Measurements from ENCODE around the gene SNTB2.
"Not testable (repeated sequence)": the region's sequence is repeated elsewhere in the genome, so short reads cannot be mapped to it uniquely, and the experiment has no call there.

Gene SNTB2

DNA sequence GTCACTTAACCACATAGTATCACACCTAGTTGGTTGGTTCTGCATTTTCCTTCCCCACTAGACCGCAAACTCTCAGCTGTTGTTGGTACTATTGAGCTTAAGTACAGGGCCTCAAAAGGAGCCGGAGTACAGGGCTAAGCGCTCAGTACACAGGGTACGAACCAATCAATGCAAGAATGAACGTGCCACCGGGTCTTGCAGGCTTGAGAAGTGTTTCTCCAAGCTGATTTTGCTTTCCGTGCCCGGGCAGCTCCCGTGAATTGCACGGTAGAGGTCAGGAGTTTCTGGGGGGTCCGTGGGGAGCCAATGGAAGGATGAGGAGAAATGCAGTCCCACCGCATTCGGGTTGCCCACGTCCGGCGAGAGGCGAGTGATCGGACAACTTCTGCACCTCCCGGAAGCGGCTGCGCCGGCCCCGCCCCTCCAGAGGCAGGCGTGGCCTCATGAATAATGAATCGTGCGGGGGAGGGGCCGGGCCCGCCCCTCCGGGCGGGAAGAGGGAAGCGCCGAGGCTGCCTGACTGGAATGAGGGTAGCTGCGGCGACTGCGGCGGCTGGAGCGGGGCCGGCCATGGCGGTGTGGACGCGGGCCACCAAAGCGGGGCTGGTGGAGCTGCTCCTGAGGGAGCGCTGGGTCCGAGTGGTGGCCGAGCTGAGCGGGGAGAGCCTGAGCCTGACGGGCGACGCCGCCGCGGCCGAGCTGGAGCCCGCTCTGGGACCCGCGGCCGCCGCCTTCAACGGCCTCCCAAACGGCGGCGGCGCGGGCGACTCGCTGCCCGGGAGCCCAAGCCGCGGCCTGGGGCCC lies at the start of gene SNTB2:
SNTB2 (plus strand) TSS at position 523 of the 804 bp plus-strand sequence; CDS start at position 526, 3 bp downstream.
- peak; percentile 63 to 72 for DNase-seq (ENCODE audit: low read depth in 1 of 2, low spot score in 1 of 2)

DNA sequence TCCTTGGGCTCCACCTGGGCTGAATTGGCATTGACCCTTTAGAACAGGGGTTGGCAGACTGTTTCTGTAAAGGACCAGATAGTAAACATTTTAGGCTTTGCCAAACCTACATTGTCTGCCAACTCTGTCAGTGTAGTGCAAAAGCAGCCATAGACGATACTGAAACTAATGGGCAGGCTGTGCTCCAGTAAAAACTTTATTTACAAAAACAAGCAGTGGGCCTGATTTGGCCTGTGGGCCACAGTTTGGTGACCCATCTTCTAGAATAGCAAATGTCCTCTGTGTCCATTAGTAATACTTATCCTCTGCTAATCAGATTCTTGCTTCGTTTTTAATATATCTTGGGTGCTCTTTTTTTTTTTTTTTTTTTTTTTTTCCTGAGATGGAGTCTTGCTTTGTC lies 48.4 kb upstream of the SNTB2 start:
- no peak for DNase-seq (ENCODE audit: low read depth in 1 of 2, low spot score in 1 of 2)

DNA sequence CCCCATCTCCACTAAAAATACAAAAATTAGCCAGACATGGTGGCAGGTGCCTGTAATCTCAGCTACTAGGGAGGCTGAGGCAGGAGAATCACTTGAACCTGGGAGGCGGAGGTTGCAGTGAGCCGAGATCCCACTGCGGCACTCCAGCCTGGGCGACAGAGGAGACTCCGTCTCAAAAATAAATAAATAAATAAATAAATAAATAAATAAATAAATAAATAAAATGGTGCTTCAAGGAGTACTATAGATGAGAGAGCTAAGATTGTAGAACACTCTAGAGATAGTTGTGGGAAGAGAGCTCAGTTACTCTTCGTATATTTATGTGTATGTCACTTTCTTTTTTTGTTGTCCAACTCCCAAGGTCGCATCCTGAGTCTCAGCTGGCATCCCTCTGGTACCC lies 47.5 kb upstream of the SNTB2 start:
- not testable (repeated sequence) for DNase-seq (ENCODE audit: low read depth in 1 of 2, low spot score in 1 of 2)

DNA sequence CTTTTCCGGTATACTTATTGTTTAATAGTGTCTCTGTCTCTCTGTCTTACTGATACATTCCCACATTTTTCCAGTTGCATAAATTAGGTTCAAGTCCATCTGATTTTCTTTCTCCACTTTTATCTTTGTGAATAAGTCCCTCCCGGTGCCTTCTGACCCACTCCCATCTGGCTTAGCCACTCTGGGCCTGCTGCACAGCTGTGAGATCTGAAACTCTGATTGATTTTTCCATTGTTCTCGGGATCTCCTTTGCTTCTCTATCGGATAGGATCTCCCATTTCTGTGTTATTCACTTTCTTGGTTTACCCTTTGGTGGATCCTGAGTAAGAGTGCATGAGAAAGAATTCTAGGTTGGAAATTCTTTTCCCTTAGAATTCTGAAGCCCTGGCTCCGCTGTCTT lies 46.0 kb upstream of the SNTB2 start:
- DNase-seq (ENCODE audit: low read depth in 1 of 2, low spot score in 1 of 2): no peak

DNA sequence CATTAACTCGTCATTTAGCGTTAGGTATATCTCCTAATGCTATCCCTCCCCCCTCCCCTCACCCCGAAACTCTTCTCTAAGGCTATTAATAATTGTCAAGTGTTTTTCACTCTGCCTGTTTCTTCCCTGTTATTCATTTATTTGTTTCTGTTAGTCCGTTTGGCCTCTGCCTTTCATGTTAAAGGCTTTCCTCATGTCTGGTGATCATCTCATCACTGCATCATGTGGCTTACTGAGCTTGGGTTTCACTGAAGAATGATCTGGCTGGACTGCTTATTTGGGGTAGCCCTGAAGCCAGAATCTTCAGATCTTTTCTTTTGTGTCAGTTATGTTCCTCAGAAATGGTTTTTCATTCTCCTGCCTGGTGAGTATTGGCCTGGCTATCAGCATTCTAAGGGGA lies 45.0 kb upstream of the SNTB2 start:
- no peak for DNase-seq (ENCODE audit: low read depth in 1 of 2, low spot score in 1 of 2)

DNA sequence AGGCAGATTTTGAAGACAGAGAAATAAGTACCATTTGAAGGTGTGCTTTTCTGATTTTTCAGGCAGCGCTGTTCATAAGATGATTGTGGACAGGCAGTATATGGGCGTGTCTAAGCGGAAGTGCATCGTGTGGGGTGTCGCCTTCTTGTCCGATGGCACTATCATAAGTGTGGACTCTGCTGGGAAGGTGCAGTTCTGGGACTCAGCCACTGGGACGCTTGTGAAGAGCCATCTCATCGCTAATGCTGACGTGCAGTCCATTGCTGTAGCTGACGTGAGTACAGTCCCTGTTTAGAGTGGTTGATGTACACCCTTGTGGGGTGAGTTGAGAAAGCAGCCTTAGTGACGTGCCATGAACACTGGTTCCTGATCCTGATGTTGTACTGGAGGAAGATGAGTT lies 43.8 kb upstream of the SNTB2 start:
- DNase-seq (ENCODE audit: low read depth in 1 of 2, low spot score in 1 of 2): no peak

DNA sequence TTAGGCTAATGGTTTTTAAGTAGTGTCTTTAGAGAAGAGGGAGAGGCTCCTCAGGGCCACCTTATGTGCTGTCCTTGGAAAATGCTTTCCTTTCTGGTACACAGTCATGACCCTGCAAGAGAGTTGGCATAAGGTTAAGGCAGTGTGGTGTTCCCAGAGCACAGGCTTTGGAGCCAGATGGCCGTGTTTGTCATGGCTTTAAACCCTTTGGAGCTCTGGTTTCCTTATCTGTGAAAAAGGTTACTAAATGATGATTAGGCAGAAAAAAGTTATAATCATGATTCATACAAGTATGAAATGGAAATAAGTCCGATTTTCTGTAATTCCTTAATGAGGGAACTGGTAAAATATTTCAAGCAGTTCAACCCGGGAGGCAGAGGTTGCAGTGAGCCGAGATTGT lies 41.3 kb upstream of the SNTB2 start:
- no peak for DNase-seq (ENCODE audit: low read depth in 1 of 2, low spot score in 1 of 2)

DNA sequence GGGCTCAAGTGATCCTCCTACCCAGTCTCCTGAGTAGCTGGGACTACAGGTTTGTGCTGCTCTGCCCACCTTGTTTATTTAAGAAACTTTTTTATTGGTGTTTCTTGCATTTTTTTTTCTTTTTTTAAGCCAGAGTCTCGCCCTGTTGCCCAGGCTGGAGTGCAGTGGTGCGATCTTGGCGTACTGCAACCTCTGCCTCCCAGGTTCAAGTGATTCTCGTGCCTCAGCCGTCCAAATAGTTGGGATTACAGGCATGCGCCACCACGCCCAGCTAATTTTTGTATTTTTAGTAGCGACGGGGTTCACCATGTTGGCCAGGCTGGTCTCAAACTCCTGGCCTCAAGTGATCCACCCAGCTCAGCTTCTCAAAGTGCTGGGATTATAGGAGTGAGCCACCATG lies 37.3 kb upstream of the SNTB2 start:
- DNase-seq (ENCODE audit: low read depth in 1 of 2, low spot score in 1 of 2): not testable (repeated sequence)

DNA sequence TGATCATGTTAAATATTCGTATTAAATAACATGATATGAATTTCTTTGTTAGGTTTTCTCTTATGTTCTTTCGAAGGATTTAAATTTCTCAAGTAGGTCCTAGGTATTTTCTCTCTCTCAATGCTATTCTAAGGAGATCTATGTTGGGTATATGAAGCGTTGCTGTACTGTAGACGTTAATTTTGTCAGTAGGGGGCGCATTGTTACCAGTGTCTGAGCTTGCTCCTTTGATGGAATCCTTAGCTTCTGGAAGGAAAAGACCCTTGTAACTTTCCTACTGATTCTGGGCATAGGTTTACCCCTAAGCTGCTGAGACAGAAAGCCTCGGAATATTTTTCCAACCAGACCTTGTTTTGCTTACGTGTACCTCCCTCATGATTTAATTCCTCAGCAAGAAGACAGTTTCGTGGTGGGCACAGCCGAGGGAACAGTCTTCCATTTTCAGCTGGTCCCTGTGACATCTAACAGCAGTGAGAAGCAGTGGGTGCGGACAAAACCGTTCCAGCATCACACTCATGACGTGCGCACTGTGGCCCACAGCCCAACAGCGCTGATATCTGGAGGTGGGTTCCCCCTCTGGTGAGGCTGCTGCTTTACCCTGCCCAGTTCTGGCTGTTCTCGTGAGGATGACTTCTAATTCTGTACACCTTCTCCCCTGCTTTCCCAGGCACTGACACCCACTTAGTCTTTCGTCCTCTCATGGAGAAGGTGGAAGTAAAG lies 36.7 kb upstream of the SNTB2 start:
- no peak for DNase-seq (ENCODE audit: low read depth in 1 of 2, low spot score in 1 of 2)

DNA sequence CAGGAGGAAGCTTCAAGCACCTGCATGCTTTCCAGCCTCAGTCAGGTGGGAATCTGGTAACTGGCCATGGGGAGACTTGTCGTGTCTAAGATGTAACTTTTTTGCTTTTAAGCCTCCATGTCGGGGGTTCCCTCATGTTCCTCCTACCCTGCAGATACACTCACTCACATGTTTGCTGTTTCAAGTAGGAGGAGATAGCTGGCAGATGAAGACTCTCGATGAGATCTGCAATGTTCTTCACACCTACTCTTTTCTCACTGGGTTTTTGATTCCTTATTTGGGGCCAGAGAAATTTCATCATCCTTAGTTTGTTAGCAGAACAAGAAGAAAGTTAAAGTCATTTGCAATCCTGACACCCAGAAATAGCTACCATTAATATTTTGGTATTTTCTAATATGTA lies 29.8 kb upstream of the SNTB2 start:
- no peak for DNase-seq (ENCODE audit: low read depth in 1 of 2, low spot score in 1 of 2)

DNA sequence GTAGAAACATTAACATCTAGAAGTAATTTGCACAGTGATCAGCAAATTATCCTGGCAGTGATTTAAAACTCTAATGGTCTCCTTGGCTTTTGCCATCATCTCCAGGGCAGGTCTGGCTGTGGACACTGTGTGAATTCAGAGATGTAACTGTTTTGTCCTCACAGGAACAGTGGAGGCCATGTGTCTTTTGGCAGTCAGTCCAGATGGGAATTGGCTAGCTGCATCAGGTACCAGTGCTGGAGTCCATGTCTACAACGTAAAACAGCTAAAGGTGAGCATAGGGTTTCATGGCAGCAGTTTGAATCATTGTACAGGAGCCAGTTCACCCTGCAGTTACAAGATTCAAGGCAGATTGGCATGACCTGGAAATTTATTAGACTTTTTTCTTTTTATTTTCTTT lies 26.8 kb upstream of the SNTB2 start:
- DNase-seq (ENCODE audit: low read depth in 1 of 2, low spot score in 1 of 2): no peak

DNA sequence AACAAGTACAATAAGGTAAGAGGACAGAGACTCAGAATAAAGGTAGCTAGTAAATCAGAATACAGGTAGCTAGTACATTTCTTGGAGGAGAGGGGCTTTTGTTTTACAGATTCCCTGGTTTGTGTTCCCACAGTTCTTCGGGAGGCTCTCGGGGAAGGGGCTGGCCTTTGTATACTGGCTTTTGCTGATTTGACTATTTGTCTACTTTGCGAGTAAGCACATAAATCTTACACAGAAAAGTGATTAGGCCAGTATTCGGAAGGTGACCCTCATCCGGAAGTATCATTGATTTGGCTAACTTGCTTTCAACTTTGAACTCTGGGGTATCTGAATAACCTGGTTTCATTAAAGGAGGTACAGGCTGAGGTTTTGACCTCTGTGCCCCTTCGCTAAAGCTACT lies 21.4 kb upstream of the SNTB2 start:
- DNase-seq (ENCODE audit: low read depth in 1 of 2, low spot score in 1 of 2): no peak

DNA sequence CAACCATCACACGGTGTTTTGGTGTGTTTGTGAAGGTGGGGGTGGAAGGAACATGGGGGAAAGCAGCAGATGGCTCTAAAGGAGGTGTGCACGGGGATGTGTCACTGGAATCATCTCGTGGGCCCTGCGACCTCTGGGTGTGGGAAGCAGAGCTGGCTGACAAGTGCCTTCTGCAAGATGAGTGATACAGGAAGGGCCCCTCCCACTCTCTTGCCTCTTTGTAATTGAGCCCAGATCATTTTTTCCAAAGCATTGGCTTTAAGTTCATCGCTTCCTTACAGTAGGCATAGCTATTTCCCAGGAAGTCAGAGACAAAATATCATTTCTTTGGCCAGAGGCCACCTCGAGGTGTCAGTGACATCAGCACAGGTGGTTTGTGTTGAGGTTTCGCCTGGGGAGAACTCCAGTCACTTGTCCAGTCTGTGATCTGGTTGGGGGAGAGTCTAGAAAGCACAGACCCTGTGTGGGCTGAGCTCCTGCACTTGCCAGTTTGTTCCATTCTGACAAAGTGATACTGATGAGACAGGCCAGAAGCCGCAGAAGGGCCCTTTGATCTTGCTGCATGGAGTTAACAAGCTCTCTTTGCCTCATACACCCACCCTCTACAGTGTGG lies 20.6 kb upstream of the SNTB2 start:
- peak in 1 of 2 donors; percentile 50 for DNase-seq (ENCODE audit: low read depth in 1 of 2, low spot score in 1 of 2)

DNA sequence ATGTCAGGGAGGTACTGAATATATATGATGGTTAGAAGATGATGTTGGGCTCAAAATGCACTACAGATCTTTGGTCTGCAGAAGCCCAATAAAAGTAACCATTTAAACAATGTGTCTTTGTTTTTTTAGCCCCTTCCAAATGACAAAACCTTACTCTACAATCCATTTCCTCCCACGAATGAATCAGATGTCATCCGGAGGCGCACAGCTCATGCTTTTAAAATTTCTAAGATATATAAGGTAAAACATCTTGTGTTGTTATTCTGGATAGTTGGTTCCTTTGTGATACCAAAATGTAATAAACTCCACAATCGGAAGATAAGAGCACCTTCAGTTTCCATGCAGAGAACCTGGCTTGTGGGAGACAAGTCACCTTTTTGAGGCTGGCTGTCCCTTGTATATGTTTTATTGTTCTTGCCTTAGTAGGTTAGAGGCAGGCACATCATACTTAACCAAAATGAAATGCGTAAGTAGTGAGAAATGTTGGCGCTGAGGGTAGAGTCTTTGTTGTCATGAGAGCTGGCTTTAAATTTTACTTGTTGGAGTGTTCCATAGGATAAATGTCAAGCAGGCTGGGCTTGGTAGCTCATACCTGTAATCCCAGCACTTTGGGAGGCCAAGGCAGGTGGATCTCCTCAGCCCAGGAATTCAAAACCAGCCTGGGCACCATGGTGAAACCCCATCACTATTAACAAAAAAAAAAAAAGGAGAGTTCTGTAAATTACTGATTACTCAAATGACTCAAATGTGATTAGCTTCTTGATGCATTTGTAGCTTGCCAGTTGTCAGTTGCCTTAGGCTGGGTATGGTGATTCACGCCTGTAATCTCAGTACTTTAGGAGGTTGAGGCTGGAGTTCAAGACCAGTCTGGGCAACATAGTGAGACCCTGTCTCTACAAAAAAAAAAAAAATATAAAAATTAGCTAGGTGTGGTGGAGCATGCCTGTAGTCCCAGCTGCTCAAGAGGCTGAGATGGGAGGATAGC lies 19.7 kb upstream of the SNTB2 start:
- no peak for DNase-seq (ENCODE audit: low read depth in 1 of 2, low spot score in 1 of 2)

DNA sequence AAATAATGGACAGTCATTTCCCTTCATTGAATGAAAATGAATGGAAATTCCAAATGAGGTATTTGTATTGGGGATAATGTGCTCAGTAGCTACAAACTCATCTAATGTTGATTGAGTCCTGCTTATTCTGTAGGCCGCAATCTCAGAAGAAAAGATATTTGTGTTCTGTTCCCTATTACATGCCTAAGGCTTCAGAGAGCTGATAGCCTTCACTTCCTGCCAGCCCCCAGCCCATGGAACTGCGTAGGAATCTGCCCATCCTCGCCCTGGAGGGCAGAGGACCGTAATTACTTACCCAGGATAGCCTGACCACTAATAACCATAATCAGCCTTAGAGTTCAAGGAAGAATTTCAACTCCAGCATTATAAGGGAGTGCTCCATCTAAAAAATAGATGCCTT lies 17.9 kb upstream of the SNTB2 start:
- DNase-seq (ENCODE audit: low read depth in 1 of 2, low spot score in 1 of 2): no peak

DNA sequence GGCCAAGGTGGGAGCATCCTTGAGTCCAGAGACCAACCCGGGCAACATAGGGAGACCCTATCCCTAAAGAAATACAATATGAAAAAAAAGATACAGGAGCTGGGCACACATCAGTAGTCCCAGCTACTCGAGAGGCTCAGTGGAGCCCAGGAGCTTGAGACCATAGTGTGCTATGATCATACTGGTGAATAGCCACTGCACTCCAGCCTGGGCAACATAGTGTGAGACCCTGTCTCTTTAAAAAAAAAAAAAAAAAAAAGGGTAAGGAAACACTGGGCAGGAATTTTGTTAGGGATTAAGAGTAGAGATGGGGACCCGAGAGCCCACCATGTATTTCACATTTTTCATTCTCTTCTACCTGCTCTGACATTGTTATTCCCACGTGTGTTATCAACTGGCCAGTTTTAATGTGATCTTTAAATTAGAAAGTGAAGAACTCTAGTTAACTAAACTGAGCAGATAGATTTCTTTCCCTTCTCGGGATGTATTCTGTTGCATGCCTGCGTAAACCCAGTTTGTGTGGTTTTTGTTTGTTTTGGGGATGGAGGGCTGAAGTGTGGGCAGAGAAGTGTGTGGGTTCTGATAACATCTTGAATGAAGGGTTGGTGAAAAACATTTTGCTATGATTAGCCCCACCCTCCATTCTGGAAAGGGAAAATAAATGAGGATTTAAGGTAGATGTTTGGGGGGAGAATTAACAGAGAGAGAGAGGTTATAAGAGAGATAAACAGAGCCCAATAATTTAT lies 17.2 kb upstream of the SNTB2 start:
- no peak for DNase-seq (ENCODE audit: low read depth in 1 of 2, low spot score in 1 of 2)

DNA sequence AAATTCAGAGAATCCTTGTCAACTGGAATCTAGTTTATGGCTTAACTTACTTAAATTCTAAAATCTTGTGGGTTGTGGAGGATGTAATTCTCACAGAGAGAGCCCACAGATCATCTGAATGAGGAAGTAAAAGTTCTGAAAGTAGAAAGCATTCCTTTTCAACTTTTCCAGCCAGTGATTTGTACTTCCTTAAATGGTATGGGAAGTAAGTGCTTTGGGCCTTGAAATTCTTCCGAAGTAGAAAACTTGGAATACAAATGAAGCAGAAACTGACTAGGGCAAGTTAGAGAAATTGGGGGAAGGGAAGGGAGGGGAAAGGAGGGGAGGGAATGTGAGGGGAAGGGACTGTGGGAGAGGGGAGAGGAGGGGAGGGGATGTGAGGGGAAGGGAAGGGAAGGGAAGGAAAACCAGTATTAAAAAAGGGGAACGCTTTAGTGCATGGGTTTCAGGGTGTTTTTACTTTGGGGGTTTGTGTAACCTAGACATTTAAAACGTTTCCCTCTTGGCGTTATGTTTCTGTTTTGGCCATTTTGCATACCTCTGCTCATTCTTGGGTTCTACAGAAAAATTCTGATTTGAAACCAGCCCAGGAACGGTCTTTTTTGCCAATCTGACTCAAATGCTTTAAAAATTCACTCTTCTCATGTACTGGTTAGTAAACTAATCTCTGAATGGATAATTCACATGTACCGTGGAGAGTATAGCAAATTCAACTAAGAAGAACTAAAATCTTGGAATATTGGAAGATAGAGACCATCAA lies 15.5 kb upstream of the SNTB2 start:
- DNase-seq (ENCODE audit: low read depth in 1 of 2, low spot score in 1 of 2): no peak

DNA sequence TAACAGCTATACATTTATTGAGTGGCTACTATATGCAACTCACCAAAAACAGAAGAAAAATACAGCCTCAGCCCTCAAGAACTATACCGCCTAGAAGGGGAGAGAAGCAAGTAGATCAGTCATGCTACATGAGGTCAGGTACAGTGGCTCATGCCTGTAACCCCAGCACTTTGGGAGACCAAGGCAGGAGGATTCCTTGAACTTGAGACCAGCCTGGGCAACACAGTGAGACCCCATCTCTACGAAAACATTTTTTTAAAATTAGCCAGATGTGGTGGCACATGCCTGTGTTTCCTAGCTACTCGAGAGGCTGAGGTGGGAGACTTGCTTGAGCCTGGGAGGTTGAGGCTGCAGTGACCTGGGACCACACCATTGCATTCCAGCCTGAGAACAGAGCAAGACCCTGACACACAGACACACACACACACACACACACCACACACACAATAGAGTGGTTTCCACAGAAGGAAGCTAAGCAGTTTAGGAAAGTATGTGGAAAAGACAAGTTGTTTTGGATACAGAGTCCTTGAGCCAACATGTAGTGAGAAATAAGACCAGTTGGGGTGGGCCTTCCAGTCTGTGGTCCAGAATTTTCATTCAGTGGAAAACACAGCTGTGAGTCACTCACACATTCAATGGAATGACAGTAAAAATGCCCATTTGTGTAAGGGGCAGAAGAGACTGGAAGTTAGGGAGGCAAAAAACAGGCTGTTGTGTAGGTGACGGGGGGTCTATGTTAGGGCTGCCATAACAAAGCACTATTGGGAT lies 10.7 kb upstream of the SNTB2 start:
- DNase-seq (ENCODE audit: low read depth in 1 of 2, low spot score in 1 of 2): no peak

Data from activated T-helper 1 cell treated with anti-CD3 and anti-CD28 coated beads, Interleukin-2, amount 50 U/mL, for 16 hours (primary cell).